HepG2 (cell line): Measurements from ENCODE around the gene SMIM1. TPM values are rescaled to one million over a fixed set of nuclear protein-coding genes. Genes with fewer than 3 reads are reported as not detected.

Source experiments
- ARID4A ChIP-seq: sonication (generic); formaldehyde crosslinking; IDR thresholded peaks from 2 replicates; pipeline ENCODE4 v1.5.0; 2020; ENCODE audit warnings: mild to moderate bottlenecking, missing genetic modification reagents, borderline replicate concordance
- CENPBD1 ChIP-seq: sonication (generic); formaldehyde crosslinking; IDR thresholded peaks from 2 replicates; pipeline ENCODE4 v1.8.0; 2022; ENCODE audit warnings: missing genetic modification reagents, low read depth, mild to moderate bottlenecking, borderline replicate concordance
- DDIT3 ChIP-seq: sonication (generic); formaldehyde crosslinking; IDR thresholded peaks from 2 replicates; pipeline ENCODE4 v1.4.0; 2020; ENCODE audit warnings: mild to moderate bottlenecking, missing genetic modification reagents
- GABPA ChIP-seq, 2 experiments: IDR thresholded peaks; 2 replicates each; pipeline ENCODE4 v1.6.1; 2011 to 2016; ENCODE audit warnings: low read depth in 2 of 2, low read length in 1 of 2, missing biosample characterization in 1 of 2, missing genetic modification characterization in 1 of 2
- HNF1B ChIP-seq: sonication (generic); formaldehyde crosslinking; IDR thresholded peaks from 2 replicates; pipeline ENCODE4 v1.5.1; 2020; ENCODE audit warnings: mild to moderate bottlenecking, moderate library complexity, missing genetic modification reagents
- KDM1A ChIP-seq: IDR thresholded peaks from 2 replicates; pipeline ENCODE4 v1.6.1; 2016; ENCODE audit warnings: missing compliant biosample characterization
- PHF8 ChIP-seq: sonication (generic); formaldehyde crosslinking; IDR thresholded peaks from 2 replicates; pipeline ENCODE4 v1.5.0; 2020; ENCODE audit warnings: missing genetic modification reagents
- REPIN1 ChIP-seq: sonication (generic); formaldehyde crosslinking; IDR thresholded peaks from 2 replicates; pipeline ENCODE4 v1.8.0; 2022; ENCODE audit warnings: missing genetic modification reagents, low read depth, mild to moderate bottlenecking, borderline replicate concordance
- SNAPC4 ChIP-seq: sonication (generic); formaldehyde crosslinking; IDR thresholded peaks from 2 replicates; pipeline ENCODE4 v1.4.0; 2020; ENCODE audit warnings: mild to moderate bottlenecking, missing genetic modification reagents
- SRY ChIP-seq: sonication (generic); formaldehyde crosslinking; IDR thresholded peaks from 2 replicates; pipeline ENCODE4 v1.8.0; 2022; ENCODE audit warnings: mild to moderate bottlenecking, missing genetic modification reagents
- ZNF362 ChIP-seq: sonication (generic); formaldehyde crosslinking; IDR thresholded peaks from 2 replicates; pipeline ENCODE4 v1.4.0; 2020; ENCODE audit warnings: missing genetic modification reagents, mild to moderate bottlenecking, borderline replicate concordance
- ZNF615 ChIP-seq: sonication (generic); formaldehyde crosslinking; IDR thresholded peaks from 2 replicates; pipeline ENCODE4 v1.5.0; 2020; ENCODE audit warnings: mild to moderate bottlenecking, missing genetic modification reagents, borderline replicate concordance
- ZNF75D ChIP-seq: sonication (generic); formaldehyde crosslinking; IDR thresholded peaks from 2 replicates; pipeline ENCODE4 v1.8.1; 2023; ENCODE audit warnings: missing genetic modification reagents, mild to moderate bottlenecking, borderline replicate concordance
- ZNF816 ChIP-seq: sonication (generic); formaldehyde crosslinking; IDR thresholded peaks from 2 replicates; pipeline ENCODE4 v1.8.0; 2022; ENCODE audit warnings: missing genetic modification reagents, mild to moderate bottlenecking, borderline replicate concordance
- polyA plus RNA-seq, 8 experiments: library from polyadenylated mRNA; depleted of rRNA in 3 of 8; stranded (reverse) in 7 of 8; unstranded in 1 of 8; fragments of >200 nt; fragmentation: Illumina TruSeq in 4 of 8; extraction: Trizol in 4 of 8; gene quantifications; 2 replicates each; pipeline versions ENCODE4 v1.2.1 to v1.2.3, GENCODE V29; 2011 to 2016; ENCODE audit warnings: low read depth in 4 of 8, missing spikeins in 1 of 8, mixed read lengths in 1 of 8; ENCODE audit not compliant: insufficient read depth in 1 of 8
- total RNA-seq, 5 experiments: library from RNA; depleted of rRNA; stranded (reverse); fragments of >200 nt; fragmentation: Illumina TruSeq; extraction: Trizol; gene quantifications; 2 replicates each; pipeline ENCODE4 v1.2.3, GENCODE V29; 2016; ENCODE audit warnings: low read depth in 1 of 5

The SMIM1 gene
- total and polyA plus RNA-seq, 2 of the 13 experiments (the other 11 are each of a cell fraction or from before 2014, with no cell fraction given) = 12.4 to 56.3 TPM

GRCh38 chr1:3796215-3797061 lies 23.9 kb downstream of the SMIM1 start, which contains the start of gene LRRC47 (continued):
- TF ChIP-seq ZNF816 (CRISPR knock-in tag) (0 out of 2 replicates have a peak, but pooled peaks have one; percentile 32), ZNF615 (CRISPR knock-in tag) (no peak), GABPA (IDR thresholded peaks at IDR 0.05; ENCODE audit: low read depth, low read length) (peak; percentile 93), GABPA (CRISPR knock-in tag; IDR thresholded peaks at IDR 0.05; ENCODE audit: low read depth) (peak; percentile 96), REPIN1 (CRISPR knock-in tag) (no peak; the same call in 1 of the 2 replicates), CENPBD1 (CRISPR knock-in tag) (no peak), SNAPC4 (no peak), ARID4A (CRISPR knock-in tag) (peak; percentile 95; the same call in 1 of the 2 replicates), PHF8 (CRISPR knock-in tag) (peak; percentile 92), DDIT3 (CRISPR knock-in tag) (no peak), SRY (peak; percentile 40; the same call in 1 of the 2 replicates), KDM1A (no peak), ZNF75D (no peak), HNF1B (CRISPR knock-in tag) (peak; percentile 85), ZNF362 (CRISPR knock-in tag) (no peak)
